GM13977 (cell line): Measurements from ENCODE around the gene CLK3.
"Not testable (repeated sequence)": the region's sequence is repeated elsewhere in the genome, so short reads cannot be mapped to it uniquely, and the experiment has no call there.

Experiments used
- DNase-seq: peaks from one replicate; pipeline ENCODE4 v3.0.0; 2012; ENCODE audit warnings: low spot score
- CTCF ChIP-seq: IDR thresholded peaks from 2 replicates; pipeline ENCODE4 v1.5.1; 2012; ENCODE audit warnings: mild to moderate bottlenecking, control low read depth; ENCODE audit not compliant: insufficient read depth; ENCODE audit errors: extremely low read depth, missing control alignments
- in situ Hi-C: fragments of 300-500 bp; cut with MboI; formaldehyde crosslinking; loops from one replicate; pipeline ENCODE4 v1.12.0; 2022; ENCODE audit warnings: low sequenced_read_pairs, low pct_unique_long_range_greater_than_20kb, mixed read lengths, inconsistent platforms; ENCODE audit not compliant: unreplicated experiment

The CLK3 gene

GRCh38 chr15:74626752-74627692 is 11.4 kb downstream of the CLK3 start:
- in situ Hi-C loops, result loop anchor here (10.0 to 25.0 kb wide), 2 partner anchors 252 to 310 kb away; partner anchors contain the start of gene COX5A
- DNase-seq, result no peak
- TF ChIP-seq CTCF, result no peak

DNA sequence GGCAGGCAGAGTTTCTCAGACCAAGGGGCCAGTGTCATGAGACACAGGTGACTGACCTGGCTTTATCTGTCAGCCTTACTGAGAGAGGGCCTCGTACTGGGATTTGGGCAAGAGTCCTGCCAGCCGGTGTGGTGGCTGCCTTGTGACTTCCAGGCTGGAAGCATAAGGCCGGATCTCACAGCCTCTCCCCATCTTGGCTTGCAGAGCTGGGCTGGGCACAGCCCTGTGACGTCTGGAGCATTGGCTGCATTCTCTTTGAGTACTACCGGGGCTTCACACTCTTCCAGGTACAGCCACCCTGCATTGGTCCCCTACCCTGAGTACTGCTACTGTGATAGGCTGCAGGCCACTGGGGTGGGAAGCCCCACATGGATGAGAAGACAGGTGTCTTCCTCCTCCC is 12.1 kb downstream of the CLK3 start:
- no peak for DNase-seq
- TF ChIP-seq CTCF, result no peak
- in situ Hi-C loops, result loop anchor here (10.0 to 25.0 kb wide), 2 partner anchors 253 to 310 kb away; partner anchors contain the start of gene COX5A

DNA sequence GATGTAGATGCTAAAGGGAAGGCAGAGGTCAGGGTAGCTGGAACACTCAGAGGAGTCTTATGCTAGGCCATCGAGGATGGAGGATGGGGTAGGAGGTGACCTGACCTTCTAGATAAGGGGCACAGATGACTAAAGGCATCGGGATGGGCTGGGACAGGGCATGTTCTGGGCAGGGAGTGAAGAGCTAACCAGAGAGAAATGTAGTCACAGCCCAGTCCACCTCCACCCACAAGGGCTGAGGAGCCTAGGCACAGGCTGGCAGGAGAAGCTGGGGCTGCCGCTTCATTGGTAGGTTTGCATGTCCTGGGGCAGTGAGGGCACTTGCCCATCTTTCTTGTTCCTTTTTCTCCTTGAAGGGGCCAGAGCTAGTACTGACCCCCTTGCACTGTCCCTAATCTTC is 12.6 kb downstream of the CLK3 start:
- TF ChIP-seq CTCF, result no peak
- in situ Hi-C loops, result loop anchor here (10.0 to 25.0 kb wide), 2 partner anchors 253 to 309 kb away; partner anchors contain the start of gene COX5A
- no peak for DNase-seq

DNA sequence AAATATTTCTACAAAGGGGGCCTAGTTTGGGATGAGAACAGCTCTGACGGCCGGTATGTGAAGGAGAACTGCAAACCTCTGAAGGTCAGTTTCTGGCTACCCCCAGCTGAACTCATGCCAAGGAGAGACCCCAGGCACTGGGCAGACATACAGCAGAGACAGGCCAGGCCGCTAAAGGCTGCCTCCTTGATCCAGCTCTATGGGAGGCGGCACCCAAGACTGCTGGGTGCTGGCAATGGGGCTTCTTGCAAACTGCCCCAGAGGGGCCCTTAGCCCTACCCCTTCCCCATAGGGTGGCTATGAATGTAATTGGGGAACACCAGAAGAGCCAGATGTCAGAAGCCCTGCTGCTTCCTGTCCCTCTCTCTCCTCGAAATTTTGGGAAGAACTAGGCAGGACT is 13.3 kb downstream of the CLK3 start:
- TF ChIP-seq CTCF, result no peak
- in situ Hi-C loops, result loop anchor here (10.0 to 25.0 kb wide), 2 partner anchors 254 to 308 kb away; partner anchors contain the start of gene COX5A
- no peak for DNase-seq

- not testable (repeated sequence) for DNase-seq
- in situ Hi-C loops, result loop anchor here (5.0 to 25.0 kb wide), 3 partner anchors 138 to 308 kb away; partner anchors contain the start of gene COX5A
These were observed 14.1 kb downstream of the CLK3 start for GRCh38 chr15:74629696-74630095.

DNA sequence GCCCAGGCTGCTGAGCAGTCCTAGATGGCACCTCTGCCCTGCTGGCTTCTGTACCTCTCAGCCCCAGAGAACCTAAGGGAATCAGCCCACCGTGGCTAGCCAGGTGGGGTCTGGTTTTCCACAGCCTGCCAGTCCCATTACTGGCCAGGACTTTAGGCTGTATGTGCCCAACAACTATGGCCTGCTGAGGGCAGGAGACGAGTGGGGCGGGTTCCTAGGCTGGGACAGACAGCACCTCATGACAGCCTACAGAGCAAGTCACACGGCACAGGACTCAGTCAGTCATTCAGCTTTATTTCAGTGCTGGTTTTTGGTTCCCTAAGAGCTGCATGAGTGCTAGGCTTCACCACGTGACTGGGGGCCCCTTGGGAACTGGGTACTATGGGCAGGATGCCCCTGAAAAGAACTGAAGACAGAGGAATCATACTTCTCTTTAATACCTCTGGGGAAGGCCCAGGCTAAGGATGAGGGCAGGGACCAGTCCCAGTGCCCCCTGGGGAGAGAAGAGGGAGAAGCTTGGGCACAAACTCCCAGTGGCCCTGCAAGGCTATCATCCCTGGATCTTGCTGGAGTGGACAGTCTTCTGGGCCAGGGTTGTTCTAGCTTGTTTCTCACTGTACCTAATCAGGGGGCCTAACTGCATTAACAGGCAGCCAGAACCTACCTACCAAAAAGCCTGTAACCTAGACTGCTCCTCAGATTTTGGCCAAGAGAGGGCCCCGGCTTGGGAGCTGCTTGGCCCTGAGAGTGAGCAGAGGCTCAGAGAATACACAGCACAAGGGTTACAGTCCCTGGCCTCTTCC is 14.8 kb downstream of the CLK3 start:
- in situ Hi-C loops, result loop anchor here (5.0 to 25.0 kb wide), 2 partner anchors 137 to 307 kb away; partner anchors contain the start of gene COX5A
- no peak for DNase-seq
- TF ChIP-seq CTCF, result no peak

DNA sequence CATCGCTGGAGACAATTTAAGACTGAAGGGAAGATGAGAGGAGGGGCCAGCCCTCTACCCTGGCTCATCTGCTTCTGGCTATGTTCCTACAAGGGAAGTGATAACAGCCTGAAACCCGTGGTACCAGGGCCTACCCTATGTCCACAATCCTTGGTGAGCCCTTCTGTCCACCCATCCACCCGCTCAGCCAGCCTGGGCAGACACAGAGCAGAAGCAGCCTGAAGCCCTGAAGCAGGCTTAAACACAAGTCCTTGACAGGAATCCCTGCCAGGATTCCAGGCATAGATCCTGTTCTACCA is 15.4 kb downstream of the CLK3 start:
- no peak for TF ChIP-seq CTCF
- in situ Hi-C loops, result loop anchor here (5.0 to 25.0 kb wide), 2 partner anchors 136 to 306 kb away; partner anchors contain the start of gene COX5A
- DNase-seq, result no peak
